ENCODE measurements around the gene HYLS1. TPM values are rescaled to one million over a fixed set of nuclear protein-coding genes. Genes with fewer than 3 reads are reported as not detected.
"Not testable (repeated sequence)": the region's sequence is repeated elsewhere in the genome, so short reads cannot be mapped to it uniquely, and the experiment has no call there.

The HYLS1 gene
- total RNA-seq, 1 donor from 2014 or later: 9.0 TPM

DNA sequence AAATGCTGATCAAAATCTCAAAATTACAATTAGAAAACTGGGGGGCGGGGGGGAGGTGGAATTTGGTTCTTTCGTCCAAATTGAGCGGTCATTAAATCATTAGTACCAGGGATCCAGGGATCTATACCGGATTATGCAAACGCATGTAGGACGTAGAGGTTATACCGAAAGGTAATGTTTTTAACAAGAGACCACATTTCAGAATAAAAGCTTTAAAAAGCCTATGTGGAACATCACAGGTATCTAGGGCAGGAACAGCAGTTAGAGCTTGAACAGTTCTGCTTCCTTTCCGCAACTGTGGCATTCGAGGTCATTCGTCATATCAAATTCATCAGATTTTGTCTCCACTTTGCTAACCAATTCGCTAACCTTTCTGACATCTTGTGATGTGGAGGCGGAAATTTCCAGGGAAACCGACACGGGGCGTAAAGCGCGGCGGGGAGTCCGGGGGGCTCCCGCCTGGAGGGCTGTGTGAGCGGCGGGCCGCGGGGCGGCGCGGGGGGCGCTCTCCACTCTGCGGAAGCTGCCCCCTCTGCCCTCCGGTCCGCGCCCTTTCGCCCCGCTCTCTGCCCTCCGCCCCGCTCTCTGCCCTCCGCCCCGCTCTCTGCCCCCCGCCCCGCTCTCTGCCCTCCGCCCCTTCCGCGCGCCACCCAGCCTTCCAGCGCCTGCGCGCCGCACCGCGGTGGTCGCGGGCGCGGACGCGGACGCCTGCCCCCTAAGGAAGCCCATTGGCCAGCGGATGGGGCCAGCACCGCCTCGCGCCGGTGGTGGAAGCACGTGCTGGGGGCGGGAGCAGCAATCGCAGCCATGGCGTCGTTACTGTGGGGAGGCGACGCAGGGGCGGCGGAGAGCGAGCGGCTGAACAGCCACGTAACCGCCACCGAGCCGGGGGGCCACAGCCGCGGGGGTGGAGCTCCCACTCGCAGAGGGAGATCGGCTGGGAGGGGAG lies 16.5 kb downstream of the HYLS1 start, which contains the start of gene DDX25:
TSS of gene DDX25 (plus strand) at position 798 of the 949 bp plus-strand sequence. CDS start at position 808, 10 bp downstream.
- DNase-seq: no peak

DNA sequence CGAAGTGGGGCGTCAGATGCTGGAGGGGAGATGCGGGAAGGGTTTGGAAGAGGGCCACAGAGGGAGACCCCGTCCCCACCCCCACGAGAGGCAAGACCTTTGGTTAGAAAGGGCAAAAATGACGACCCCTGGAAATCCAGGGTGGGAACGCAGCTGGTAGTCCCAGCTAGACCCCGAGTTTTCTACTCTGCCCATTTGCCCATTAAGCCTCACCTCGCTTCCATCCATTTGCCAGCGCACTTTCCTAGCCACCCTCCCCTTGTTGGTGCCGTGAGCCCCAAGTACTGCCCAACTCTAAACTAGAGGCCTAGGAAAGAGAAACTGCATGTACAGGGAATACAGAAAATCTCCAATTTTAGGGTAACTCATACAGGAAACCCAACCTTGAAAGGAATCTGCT lies 17.2 kb downstream of the HYLS1 start:
- no peak for DNase-seq

DNA sequence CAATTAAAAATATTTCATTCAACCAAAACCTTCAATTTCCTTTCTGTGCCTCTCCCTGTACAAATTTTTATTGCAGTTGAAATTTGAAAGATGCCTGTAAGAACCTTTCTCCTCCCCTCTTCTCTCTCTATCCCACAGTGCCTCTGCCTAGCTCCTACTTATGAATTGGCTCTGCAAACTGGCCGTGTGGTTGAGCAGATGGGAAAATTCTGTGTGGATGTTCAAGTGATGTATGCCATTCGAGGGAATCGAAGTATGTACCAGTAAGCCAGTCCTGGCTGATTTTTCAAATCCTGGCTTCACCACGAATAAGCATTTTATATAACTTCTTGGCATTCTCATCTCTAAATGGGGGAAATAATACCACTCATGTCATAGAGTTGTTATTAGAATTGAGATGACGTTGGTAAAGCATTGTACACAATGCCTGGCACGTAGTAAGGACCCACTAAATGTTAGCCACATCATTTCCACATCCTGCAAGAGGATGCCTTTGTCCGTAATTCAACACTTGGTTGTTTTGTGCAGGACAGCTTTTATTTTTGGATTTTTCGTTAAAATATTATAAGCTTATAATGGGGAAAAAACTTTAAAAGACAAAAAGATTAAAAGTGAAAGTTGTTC lies 22.9 kb downstream of the HYLS1 start:
- DNase-seq: no peak

DNA sequence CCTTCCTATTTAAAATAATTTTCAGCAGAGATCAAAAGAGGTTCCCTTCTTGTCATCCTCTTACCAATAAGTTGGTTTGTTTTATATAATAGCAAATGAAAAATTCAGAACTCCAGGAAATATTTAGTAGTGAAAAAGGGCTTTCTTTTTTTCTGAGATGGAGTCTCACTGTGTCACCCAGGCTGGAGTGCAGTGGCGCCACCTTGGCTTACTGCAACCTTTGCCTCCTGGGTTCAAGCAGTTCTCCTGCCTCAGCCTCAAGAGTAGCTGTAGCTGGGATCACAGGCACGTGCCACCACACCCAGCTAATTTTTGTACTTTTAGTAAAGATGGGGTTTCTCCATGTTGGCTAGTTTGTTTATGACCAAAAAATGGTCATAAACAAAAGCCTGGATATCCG lies 27.1 kb downstream of the HYLS1 start:
- not testable (repeated sequence) for DNase-seq

DNA sequence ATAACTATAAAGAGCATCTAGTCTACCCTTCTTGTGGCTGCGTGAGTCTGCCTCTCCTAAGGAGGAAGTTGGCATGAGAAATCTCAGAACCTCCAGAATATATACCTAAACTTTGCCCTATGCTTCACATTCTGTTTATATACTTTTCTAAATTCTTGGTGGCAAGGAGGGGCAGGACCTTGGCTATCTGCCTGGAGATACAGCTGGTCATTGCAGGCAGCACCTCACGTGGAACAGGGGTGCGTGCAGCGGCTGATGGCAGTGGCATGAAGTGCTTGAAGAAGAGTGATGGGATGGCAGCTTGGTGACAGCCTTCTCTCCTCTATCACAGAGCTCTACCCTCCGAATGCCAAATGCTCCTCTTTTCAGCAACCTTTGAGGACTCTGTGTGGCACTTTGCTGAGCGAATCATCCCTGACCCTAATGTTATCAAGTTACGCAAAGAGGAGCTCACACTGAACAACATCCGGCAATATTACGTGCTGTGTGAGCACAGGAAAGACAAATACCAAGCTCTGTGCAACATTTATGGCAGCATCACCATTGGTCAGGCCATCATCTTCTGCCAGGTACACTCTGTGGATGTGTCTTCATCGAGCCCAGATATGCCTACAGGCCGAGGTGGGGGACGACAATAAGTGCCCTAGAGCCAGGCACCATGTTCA lies 29.3 kb downstream of the HYLS1 start:
- no peak for DNase-seq

DNA sequence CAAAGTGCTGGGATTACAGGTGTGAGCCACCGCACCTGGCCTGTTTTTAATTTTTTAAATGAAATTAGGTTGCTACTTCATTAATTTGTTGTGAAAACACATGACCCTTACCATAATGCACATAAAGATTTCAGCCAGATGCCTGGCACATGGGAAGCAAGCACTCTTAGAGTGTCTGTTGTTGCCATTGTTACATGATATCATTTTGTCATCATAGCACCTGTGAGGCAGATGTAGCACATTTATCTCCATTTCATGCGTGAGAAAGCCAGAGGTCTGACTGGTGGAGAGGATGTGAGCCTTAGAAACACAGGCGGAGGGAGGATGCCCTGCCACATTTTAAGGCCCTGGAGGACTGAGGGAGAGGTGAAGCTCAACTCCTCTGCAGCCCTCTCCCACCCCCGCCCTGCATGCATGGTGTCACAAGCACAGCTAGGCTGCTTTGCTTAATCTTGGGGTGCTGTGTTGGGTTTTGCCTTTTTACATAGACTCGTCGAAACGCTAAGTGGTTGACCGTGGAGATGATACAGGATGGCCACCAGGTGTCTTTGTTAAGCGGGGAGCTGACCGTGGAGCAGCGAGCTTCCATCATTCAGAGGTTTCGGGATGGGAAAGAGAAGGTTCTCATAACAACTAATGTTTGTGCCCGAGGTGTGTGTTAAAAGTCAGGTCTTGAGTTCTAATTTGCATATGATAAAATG lies 30.8 kb downstream of the HYLS1 start:
- DNase-seq: no peak

DNA sequence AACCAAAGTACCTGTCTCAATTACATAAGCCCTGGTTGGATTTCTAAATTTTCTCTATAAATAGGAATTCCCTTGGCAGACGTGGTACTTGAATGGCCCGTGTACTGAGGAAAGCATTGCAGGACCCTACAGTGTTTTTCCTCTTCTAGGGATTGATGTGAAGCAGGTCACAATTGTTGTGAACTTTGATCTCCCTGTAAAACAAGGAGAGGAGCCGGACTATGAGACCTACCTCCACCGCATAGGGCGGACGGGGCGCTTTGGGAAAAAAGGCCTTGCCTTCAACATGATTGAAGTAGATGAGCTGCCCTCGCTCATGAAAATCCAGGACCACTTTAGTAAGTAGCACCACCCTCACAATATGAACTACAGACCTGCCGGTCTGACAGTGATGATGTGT lies 33.6 kb downstream of the HYLS1 start:
- DNase-seq: no peak

DNA sequence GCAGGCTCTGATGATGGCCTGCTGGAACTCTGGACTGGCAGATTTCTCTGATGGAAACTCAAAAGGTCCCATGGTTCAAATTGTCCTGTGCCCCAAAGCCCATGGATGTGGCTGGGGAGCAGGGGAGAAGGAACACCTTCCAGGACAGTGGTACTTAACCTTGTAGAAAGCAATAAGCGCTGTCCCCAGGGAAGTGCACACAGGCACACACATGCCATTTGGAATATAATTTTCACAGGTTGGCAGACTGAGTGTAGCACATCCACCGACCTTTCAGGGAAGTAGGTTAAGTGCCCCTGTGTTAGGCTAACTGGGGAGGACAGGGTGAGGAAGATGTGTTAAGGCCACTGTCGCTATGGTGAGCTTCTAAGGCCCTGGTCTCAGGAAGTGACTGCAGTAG lies 34.7 kb downstream of the HYLS1 start:
- DNase-seq: no peak

DNA sequence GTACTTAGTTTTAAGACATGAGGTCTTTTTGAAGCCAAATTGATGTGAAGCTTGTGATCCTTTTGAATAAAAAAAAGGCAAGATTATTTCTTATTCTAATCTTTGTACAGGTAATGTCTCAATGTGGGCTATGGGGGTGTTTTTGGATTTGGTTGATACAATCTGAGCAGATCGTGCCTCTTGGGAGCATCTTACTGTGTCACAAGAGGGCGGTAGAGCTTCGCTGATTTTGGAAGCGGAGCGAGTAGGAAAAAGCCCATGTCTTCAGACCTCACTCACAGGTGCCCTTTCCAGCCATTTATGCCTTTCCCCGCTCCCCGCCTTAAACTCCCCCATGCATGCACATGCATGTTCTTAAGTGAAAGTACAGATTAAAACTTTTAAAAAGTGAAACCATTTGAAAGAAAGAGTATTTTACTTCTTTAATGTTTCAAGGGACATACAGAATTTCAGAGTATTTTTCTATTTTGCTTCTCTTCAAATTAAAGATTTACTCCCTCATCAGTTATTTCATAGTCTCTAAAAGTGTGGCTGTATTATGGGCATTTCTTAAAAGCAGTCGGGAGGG lies 35.6 kb downstream of the HYLS1 start:
- DNase-seq: peak; percentile 86

DNA sequence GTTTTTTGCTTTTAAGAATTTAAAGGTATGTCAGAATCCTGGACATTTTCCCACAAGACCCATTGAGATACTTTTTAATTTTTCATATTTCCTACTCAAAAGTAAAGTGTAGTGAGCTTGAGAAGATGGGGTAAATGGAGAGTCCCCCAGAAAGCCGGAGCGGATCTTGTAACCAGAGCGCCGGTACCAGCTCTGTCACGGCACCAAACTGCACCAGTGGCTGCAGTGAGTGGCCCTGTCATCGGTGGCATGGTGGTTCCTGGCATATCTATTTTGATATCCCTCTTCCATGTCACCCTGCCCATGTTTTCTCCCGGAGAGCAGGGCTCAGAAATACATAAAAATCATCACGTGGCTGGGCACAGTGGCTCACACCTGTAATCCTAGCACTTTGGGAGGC lies 36.2 kb downstream of the HYLS1 start:
- DNase-seq: no peak

DNA sequence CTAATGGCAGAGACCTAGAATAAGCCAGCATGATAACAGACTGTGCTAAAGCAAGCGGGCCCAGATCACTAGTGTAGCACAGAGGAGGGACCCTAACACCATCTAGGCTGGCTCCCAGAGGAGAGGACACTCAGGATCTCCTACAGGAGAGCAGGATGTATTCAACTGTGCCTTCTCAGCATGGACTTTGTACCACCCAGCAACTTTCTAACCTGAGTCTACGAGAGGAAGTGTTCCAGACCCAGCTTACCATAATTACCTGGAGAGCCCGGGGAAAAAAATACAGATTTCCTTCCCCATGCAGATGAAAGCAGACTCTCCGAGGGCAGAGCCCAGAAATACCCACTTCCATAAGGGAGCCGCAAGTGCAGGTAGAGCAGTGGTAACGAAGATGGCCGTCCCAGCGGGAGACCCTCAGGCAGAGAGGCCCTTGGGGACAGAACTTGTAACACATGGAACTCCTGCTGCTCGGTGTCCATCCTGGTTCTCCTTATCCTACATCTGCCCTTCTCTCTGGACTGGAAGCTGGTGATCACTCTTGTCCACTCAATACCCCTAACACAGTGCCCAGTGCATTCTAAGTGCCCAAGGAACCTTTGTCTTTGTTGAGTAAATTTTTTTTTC lies 37.0 kb downstream of the HYLS1 start:
- no peak for DNase-seq

DNA sequence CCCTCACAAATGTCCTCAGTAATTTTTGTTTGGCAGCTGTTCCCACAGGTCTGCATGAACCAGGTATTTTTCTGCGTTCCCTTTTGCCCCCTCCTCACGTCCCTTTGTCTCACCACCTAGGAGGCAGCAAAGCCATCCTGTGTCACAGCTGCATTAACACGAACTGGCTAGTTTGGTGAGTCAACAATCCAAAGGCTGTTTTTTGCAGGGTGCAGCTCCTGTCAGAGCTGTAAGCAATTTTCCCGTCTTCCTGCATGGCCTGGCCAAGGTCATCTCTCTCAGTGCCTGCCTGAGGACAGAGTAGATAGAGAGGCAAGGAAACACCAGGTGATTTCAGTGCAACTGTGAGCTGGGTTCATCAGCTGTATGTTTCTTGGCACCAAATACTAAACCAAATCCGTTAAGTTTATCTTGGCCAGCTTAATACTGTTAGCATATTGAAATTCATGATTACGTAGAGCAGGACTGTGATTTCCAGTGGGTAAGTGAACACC lies 37.8 kb downstream of the HYLS1 start:
- DNase-seq: peak; percentile 28

DNA sequence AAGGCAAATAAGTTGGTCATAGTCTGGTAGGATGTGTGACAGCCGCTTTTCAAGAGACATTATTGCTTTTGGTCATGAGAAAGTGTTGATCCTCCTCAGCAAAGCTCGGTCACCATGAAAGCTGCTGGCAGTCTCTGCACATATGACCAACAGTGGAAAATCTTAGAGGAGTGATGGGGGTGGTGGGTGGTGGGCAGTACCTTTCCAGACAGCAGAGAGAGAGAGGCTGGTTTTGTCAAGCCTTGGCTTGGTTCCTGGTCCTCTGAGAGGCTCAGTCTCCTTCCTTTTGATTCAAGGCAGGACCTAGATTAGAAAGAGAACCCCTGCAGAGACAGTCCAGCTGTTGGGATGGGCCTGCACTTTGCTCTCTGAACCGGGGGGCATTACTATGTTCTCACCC lies 38.3 kb downstream of the HYLS1 start:
- DNase-seq: no peak

DNA sequence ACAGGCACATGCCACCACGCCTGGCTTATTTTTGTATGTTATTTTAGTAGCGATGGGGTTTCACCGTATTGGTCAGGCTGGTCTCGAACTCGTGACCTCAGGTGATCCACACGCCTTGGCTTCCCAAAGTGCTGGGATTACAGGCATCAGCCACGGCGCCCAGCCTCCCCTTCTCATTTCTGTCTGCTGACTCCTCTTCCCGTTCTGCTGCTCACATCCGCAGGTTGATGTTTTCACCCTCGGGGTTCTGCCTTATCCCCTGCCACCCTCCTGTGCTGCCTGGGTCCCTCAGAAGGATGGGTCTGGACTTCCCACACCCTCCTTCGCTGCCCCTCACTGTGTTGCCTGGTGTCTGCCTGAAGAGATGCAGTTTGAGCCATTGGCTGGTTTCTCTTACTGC lies 39.2 kb downstream of the HYLS1 start:
- no peak for DNase-seq

DNA sequence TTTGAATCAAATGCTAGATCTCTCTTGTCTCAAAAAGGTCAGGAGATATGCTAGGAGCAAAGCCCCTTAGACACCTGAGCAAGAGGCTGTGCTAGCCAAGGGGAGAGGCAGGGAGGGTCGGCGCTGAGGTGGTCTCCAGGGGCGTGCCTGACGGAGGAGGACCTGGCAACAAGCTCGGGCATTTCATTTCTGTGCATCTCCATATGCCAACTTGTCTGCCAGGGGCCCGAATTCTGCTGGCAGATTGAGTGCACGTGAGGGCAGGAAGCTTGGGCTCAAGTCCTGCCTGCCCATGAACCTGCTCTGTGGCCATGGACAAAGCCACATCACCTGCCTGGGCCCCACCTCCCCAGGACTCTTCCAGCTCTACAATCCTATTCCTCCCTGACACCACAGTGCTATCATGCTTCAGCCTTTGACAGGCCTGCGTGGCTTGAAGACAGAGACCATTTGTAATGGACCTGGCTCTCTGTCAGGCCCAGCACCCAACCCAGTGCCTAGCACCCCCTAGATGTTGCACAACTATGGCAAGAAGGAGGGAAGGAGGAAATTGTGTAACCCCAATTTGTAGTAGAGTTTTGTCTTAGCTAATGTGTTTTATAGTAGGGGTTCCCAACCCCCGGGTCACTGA lies 42.1 kb downstream of the HYLS1 start:
- no peak for DNase-seq

DNA sequence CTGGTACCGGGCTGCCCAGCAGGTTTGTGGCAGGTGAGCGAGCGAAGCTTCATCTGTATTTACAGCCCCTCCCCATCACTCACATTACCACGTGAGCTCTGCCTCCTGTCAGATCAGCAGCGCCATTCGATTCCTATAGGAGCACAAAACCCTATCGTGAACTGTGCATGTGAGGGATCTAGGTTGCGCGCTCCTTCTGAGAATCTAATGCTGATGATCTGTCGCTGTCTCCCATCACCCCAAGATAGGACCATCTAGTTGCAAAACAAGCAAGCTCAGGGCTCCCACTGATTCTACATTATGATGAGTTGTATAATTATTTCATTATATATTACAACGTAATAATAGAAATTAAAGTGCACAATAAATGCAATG lies 42.6 kb downstream of the HYLS1 start:
- no peak for DNase-seq

DNA sequence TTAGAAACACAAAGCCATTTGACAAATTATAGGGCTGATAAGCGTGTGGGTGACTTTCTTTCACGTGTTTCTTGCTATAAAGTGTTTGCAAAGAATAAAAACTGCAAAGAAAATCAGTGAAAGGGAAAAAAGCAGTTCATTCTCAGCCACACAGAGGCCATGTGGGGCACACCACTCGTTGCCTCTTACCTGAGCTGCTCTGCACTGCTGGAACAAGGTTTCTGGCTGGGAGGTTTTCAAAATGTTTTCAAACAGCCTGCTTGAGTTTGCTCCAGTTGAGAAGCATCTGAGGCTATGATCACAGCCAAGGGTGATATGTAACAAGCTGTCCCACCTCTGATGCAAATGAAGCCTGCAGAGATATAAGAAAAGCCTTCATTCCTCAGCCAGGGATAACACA lies 43.6 kb downstream of the HYLS1 start:
- no peak for DNase-seq

DNA sequence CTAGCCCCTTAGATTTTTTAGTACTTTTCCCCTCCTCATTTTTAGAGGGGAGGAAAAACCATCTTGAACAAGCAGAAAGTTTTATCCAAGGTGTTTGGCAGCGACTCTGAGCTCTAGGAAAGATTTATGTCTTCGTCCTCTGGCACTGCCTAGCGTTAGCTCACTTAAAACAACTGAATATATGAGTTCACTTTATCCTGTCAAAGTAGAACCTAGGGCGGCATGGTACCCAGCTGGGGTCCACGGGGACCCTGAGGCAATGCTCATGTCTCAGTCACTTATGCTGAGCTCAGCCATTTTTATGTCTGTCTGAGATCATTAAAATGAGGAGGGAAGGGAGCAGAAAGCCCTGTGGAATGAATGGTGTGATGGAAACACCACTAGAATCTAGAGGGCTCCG lies 44.2 kb downstream of the HYLS1 start:
- DNase-seq: no peak

DNA sequence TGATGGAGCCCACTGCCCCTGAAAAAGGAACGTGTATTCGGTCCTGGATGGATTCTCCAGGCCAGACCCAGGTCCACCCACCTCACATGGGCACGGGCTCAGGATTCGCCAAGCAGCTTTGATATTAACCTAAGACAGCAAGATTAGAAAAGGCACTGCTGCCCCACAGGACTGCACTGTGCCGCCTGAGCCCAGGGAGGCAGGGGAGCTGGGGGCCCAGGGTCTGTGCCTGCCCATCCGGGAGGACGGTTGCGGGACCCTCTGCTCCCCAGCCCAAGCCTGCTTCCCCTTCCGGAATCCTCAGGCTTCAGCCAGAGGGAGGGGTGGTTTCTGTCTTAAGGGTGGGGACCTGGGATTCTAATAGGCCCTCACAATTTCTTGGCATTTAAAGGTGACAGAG lies 44.8 kb downstream of the HYLS1 start:
- DNase-seq: no peak

DNA sequence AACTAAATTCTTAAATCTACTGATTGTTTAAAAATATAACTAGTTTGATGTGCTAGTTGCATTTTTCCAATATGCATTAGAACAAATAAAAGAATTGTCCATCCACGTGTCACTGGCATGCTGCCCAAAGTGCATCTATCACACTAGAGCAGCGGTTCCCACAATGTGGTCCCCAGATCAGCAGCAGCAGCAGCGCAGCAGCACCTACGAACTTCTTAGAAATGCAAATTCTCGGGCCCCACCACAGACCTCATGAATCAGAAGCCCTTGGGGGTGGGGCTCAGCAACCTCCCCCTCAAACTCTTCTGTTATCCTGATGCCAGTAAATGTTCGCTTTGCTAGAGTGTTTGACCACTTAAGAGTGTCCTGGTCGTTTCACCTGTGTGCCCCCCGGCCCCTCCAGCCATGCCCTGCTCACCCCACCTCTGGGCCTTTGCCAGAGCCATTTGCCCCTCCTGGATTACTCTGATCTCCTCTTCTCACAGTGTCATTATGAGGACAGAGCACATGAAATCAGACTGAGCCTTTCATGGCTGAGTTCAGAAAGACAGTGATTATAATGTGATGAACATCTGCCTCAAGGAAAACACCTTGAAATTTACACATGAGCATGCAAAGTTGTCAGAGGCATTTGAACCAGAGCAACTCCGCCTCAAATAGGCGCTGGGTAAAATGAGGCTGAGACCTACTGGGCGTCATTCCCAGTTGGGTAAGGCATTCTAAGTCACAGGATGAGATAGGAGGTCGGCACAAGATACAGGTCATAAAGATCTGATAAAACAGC lies 45.8 kb downstream of the HYLS1 start:
- DNase-seq: no peak

DNA sequence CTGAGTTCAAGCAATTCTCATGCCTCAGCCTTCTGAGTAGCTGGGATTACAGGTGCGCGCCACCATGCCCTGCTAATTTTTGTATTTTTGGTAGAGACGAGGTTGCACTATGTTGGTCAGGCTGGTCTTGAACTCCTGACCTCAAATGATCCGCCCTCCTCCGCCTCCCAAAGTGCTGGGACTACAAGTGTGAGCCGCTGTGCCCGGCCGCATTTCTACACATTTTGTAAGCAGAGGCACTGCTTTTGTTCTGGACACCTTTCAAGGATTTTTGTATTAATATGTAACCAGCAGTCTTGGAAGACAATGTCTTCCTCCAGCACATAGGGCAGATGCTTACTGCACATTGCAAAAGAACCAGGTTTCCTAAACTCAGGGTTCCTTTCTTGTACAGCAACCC lies 47.0 kb downstream of the HYLS1 start:
- no peak for DNase-seq
